Measurements from ENCODE around the gene WNT9A. TPM values are rescaled to one million over a fixed set of nuclear protein-coding genes. Genes with fewer than 3 reads are reported as not detected.

WNT9A gene
- total RNA-seq, 1 donor from 2014 or later = 0.05 TPM

- DNase-seq (ENCODE audit: low spot score) (peak; percentile 38), ATAC-seq (no peak)
Measured at GRCh38 chr1:227942716-227943261, 4.9 kb downstream of the WNT9A start.

- ATAC-seq (no peak), DNase-seq (ENCODE audit: low spot score) (peak; percentile 35)
Measured at GRCh38 chr1:227942021-227942715, 5.6 kb downstream of the WNT9A start.

DNA sequence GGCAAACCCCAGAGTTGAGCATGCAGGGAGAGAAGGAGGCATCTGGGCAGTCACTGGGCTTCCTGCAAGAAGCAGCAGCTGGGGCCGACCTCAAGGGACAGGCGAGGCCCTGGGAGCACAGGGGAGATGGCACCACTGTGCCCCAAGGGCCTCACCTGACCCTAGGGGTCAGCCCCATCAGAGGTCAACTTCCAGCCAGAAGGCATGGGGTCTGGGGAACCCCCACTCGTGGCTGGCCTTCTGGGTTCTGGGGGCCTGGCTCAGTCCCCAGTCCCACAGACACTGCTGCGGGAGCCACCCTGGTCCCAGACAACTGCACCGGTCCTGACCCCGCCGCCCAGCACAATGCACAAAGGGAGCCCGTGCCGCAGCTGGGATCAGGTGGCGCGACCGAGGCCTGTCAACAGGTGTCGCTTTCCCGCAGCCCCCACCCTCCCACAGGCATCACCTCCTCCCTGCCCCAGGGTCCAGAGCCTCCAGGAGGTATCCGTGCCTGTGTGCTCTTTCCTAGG lies 6.2 kb downstream of the WNT9A start:
- ATAC-seq (no peak), DNase-seq (ENCODE audit: low spot score) (peak; percentile 36)

GRCh38 chr1:227940791-227941241 lies 6.9 kb downstream of the WNT9A start:
- peak; percentile 35 for DNase-seq (ENCODE audit: low spot score)
- no peak for ATAC-seq

GRCh38 chr1:227939791-227940771 lies 7.7 kb downstream of the WNT9A start:
- ATAC-seq (no peak), DNase-seq (ENCODE audit: low spot score) (peak; percentile 31)

DNA sequence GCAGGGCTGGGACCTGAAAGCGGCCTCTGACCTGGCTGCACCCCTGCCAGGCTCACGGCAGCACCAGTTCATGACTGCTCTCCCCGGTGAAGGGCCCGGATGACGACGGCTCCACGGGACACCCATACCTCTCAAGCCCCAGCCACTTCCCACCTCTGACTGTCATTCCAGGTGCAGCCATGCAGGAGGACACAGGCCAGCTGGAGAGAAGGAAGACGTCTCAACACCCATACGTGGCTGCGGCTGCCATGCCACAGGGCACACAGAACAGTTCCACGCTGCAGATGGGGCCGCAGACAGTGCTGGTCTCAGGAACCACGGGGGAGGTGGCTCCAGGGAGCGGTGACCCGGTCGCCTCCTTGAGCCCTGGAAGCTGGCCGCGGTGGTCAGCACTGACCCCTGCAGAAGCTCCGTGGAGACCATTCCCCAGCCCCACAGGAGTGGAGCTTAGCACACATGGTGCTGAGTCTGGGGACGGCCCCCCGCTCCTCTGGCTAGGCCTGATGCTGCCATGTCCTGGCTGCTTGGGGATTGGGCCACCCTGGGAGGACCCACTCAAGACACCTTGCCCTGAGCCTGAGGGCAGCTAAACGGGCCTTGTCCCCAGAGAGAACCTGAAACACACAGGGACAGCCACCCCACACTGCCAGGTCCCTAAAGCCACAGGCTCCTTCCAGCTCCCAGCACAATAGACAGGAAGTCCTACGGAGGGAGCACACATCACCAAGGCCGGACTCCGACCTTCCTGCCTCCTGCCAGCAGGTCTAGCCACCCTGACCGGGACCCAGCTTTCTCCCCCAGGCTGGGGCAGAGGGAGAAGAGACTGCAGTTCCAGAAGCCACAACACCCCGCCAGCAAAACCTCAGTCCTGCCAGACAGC lies 8.6 kb downstream of the WNT9A start:
- ATAC-seq (no peak), DNase-seq (ENCODE audit: low spot score) (peak; percentile 16)

GRCh38 chr1:227938276-227938675 lies 9.5 kb downstream of the WNT9A start:
- ATAC-seq (no peak), DNase-seq (ENCODE audit: low spot score) (no peak)

DNA sequence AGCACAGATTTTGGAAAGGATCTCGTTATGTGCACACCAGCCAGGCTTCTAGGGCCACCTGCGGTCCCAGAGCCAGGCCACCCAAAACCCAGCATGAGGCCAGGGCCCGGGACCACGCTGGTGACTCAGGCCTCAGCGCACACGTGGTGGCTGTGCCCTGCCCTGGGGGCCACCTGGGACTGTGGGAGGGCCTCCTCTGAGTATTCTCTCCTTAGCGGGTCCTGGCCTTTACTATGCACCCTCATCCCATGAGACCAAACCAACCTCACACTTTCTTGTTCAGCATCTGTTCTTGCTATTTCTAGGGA lies 9.9 kb downstream of the WNT9A start:
- DNase-seq (ENCODE audit: low spot score) (no peak), ATAC-seq (no peak)

DNA sequence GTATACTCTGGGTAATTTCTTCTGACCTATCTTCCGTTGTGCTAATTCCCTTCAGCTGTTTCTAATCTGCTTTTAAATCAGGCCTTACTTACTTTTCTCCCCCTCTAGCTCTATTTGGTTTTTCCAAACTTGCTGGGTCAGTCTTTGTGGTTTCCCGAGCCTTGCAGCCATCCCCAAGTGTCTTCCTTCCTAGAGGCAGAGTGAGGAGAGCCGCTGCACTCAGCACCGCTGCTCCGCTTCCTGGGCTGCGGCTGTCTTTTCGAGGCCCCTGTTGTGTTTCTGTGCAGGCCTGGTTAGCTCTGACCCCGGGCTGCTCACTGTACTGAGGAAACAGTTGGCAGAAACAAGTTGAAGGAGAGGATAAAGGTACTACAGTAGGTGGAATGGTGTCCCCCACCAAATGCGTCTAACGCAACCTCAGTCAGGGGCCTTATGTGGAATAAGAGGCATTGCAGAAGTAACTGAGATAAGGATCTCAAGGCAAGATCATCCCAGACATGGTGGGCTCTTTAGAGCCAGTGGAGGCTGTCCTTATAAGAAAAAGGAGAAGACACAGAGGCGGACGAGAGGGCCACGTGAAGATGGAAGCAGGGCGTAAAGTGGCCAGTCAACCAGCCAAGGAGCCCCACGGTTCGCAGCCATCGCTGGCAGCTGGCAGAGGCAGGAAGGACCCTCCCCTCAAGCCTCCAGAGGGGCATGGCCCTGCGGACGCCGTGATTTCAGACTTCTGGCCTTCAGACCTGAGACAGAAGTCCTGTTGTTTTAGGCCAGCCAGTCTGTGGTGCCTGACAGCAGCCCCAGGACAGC lies 10.5 kb downstream of the WNT9A start:
- ATAC-seq (no peak), DNase-seq (ENCODE audit: low spot score) (no peak)

- DNase-seq (ENCODE audit: low spot score) = no peak
Measured at GRCh38 chr1:227935826-227936225, 11.9 kb downstream of the WNT9A start.

GRCh38 chr1:227934476-227935313 lies 13.0 kb downstream of the WNT9A start:
- no peak for DNase-seq (ENCODE audit: low spot score)
- ATAC-seq = no peak

More at GRCh38 chr1:227935826-227936225, 11.9 kb downstream of the WNT9A start:
- no peak for ATAC-seq

GRCh38 chr1:227929751-227930472 lies 17.8 kb downstream of the WNT9A start:
- ATAC-seq = no peak
- DNase-seq (ENCODE audit: low spot score) = no peak

DNA sequence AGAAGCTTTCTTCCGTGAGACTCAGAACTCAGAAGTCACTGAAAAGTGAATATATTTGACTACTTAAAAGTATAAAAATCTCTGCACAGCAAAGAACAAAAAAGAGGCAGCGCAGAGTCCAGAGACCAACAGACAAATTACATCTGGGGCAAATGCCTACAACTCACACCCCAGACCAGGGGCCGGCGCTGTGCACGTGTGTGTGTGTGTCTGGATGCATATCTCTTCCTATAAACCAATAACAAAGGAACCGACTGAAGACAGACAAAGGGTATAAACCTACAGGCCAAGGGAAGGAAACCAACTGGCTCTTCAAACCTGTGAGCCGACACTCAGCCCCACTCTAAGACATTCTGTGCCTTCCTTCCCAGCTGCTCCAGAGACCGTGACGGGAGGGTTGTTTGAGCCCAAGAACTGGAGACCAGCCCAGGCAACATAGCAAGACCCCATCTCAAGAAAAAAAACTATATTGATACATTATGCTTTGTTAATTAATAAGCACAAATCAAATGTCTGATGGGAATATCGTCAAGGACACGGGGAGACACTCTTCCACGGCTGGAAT lies 18.8 kb downstream of the WNT9A start:
- no peak for ATAC-seq

GRCh38 chr1:227927971-227928741 lies 19.6 kb downstream of the WNT9A start:
- DNase-seq (ENCODE audit: low spot score) (no peak), ATAC-seq (no peak)

More for the DNA sequence above, 18.8 kb downstream of the WNT9A start:
- DNase-seq (ENCODE audit: low spot score) = no peak

DNA sequence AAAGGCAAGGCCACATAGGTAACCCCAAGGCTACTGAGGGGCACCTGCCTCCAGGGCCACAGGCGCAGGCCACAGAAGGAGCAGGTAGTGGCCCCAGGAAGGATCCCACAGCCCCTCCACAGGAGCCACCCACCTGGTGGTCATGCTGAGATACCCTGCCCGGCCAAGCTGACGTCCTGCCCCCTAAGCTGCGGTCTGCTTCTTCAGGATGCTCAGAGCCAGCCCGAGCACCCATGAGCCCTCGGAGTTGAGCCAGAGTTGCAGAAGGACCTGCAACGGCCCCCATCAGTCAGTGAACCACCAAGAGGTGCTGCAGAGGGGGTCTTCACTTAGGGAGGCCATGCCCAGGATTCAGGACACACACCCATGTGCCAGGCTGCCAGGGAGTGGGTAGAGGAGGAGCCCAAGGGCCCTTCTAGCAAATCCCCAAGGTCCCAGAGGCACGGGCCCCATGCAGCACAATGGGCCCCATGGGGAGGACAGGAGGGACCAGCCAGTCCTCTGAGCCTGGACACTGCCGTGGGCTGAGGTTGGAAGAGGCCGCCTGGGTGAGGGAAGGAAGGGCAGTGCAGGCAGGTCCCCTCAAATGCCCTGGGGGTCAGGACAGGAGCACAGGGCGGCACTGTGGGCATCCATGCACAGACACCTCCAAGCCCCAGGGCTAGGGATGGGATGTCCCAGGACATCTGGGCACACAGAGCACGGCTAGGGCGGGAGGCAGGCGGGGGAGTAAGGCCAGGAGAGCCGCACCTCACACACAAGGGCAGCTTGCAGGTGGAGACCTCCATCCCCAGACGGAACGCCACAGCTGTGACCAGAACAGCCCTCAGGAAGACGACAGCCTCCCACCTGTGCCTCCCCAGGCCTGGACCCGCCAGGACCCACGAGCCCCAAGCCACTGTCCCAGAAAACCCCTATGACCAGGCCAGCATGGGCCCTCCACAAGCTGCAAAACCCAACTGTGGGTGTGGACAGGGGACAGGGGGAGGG lies 20.5 kb downstream of the WNT9A start:
- DNase-seq (ENCODE audit: low spot score) = no peak

More for the DNA sequence above, 20.5 kb downstream of the WNT9A start:
- no peak for ATAC-seq
